ENCODE results near the gene NR2F1.

NR2F1 gene

GRCh38 chr5:93591323-93591945 is 8.4 kb downstream of the NR2F1 start:
- DNase-seq = no peak

DNA sequence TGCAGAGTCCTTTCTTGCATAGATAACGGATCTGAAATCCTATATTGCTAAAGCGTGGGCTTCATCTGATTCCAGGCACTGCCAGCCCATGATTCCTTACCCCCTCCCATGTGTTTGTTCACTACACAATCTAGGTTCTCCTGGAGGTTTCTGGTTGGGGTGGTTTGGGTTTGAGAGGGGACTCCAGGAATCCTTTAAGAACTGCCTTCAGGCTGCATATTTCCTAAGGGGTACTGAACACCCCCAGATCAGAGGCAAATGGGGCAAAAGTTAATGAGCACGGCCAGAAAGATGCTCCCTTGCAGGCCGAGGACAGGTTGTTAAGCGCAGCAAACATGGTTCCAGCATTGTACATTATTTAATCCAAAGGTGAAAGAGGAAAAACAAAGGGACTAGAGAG is 9.9 kb downstream of the NR2F1 start:
- DNase-seq = no peak

DNA sequence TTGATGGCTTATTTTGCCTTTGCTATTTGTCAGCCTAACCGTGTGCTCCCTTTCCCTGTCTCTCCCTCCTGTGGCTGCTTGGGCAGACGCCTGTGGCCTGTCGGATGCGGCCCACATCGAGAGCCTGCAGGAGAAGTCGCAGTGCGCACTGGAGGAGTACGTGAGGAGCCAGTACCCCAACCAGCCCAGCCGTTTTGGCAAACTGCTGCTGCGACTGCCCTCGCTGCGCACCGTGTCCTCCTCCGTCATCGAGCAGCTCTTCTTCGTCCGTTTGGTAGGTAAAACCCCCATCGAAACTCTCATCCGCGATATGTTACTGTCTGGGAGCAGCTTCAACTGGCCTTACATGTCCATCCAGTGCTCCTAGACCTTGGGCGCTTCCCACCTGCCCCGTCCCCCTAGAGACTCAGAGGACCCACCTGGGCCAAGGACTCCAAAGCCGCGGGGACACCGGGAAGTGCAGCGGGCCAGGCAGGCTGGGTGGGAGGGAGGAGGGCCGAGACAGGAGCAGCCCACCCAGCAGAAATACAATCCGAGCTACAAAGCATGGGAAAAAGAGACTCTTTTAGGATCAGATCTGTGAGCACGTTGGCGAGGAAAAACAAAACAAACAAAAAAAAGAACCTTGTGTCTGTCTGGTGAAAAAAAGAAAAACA is 10.6 kb downstream of the NR2F1 start:
- DNase-seq = no peak

DNA sequence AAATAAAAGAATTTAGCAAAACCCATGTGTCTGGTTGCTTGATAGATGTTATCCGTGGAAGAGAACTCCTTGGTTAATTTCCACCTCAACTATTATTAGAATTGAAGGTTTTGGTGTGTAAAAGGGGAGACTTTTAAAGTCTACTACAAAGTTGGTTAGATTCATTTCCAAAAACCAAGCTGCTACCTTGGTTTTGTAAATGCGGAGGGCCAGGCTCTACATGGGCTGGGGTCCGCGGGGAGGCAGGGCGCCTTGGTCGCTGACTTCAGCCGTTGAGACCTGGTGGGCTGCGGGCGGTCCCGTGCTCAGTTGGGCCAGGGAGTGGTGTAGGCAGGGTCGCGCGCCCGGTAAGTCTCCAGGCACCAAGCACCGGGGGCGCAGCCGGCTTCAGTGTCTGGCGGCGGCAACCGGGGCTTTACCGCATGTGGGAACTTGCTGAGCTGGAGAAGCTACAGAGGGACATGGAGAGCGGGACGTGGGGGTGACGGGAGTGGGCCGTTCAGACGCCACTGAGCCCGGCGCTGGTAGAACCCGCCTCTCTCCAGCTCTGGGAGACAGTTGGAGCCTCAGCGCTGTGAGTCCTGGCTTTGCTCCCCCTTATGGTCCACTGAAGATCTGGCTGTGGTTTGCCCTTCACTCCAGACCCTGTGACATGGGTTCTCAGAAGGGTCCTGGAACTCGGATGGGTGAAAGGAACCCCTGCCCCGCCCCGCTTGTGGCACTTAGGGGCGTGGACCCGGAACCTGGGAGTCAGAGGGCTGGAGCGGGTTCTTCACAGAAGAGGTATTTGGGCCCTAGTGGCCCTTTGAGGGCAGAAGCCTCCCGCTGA is 11.8 kb downstream of the NR2F1 start:
- DNase-seq = no peak

DNA sequence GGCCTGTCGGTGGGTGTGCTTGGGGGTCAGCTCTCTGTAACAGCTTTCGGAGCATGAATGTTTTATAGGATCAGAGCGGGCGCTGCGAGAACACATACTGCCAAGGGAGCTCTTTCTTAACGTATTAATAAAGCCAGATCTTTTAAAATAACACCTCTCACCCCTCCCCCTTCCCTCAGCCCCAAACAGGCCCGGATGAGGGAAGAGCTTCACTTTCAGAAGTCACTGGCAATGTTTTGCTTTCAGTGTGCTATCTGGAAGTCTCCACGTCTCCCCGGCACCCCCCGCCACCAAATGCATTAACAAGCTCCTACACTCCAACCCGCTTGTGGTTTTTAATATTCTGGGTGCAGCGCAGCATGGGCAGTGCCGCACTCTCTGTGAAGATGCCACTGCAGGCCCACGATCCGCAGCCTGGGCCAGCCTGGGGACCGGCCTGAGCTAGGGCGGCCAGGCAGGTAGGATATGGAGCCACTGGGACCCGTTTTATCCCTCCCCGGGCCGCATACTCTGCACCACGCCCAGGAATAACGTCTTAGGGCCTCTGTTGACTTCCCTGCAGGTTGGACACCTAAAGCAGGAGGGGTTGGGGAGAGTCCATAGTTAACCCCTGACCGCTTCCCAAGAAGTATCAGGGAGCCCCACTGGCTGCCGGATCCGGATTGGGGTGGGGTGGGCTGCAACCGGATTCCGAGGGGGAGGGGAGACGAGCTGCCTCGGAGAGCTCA is 12.6 kb downstream of the NR2F1 start:
- no peak for DNase-seq

GRCh38 chr5:93596310-93596675 is 13.3 kb downstream of the NR2F1 start:
- no peak for DNase-seq

DNA sequence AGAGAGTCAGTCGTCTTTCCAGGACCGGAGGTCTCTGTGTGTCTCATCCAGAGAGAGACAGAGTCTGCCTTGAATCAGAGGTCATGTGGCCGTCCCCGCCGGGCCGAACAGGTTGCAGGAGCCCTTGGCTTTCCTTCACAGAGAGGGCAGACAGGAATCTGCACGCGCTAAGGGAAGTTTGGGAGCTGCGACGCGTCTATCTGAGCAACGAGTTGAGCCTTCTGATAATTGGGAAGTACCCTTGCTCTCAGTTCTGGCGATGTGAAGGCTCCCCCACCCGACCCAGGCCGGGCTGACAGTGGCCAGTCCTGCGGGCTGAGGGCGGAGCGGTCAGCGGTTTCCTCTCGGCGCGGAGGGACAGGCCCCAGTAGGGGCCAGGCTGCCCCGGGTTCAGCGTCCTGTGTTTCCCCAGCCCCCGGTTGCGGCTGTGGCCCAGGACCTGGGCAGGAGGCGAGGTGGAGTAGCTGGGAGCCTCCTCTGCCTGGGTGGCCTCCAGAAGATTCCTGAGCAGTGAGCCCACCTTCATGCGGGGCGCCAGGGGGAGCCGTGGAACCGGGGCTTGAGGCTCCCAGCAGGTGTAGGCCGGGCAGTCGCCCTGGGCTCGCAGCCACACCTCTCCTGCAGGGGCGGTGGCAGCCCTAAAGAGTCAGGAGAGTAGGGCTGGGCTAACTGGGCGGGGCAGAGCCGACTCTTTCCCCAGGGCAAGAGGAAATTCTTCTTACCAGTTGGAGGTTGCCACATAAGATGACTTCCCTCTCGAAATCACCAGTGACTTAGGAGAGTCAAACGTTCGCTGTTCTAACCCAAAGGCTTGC is 13.9 kb downstream of the NR2F1 start:
- no peak for DNase-seq

GRCh38 chr5:93598091-93599000 is 15.3 kb downstream of the NR2F1 start:
- no peak for DNase-seq

GRCh38 chr5:93599001-93599379 is 16.0 kb downstream of the NR2F1 start:
- no peak for DNase-seq

DNA sequence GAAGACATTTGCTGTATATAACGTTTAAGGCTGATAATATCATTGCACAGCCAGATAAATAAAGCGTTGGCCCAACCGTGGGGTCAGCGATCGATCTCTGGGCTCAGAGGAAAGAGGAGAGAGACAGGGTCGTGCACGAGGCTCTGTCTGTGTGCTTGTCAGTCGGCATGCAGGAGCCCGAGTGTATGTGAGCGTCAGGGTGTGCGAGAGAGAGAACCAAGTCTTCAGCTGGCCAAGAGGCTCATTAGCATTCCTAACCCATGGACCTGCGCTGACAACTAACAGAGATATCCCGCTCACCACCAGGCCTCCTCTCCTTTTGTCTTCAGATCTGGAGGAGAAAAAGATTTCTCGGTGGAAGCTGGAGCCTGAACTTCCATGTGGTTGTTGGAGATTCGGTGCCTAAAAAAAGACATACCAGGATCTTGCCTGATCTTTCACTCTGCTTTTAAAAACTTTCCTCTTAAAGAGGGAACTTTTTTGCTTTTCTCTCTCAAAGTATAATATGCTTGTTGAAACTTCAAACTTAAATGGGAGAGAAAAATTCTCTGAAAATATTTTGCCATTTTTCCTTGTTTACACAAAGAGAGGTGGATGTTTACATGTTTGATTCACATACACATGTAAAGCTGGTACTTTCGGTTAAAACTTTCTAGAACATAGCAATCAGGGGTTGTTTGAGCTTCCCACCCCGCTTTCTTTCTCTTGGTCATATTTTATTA is 16.5 kb downstream of the NR2F1 start:
- DNase-seq = no peak

GRCh38 chr5:93600409-93601070 is 17.5 kb downstream of the NR2F1 start:
- no peak for DNase-seq

DNA sequence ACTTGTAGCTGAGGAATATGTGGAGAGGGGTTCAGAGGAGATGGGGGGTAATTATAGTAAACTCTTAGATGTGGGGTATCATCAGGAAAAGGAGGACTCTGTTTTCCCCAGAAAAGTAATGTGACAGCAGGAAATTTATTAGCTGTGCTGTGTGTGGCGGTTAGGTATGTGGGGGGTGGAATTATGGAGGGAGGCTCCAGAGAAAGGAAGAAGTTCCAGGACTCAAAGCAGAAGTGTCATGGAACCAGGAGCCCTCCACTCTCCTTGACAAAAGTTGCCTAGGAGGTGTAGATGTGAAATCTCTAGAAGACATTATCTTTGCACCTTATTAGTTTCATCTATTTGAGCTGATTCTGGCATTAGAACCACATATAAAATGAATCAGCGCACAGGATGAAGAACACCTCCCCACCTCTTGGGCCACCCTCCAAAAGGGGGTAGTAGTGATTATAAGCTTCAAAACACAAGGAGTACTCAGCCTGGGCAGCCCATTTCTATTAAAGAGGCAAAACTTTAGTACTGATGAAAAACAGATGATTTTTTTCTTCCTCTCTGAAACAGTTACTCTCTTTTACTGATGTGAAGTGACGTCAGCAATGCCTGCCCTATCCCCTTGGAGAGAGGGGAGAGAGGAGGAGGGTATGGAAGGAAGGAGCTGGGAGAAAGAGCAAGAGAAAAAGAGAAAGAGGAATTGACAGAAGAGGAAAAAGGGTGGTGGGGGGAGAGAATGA is 18.2 kb downstream of the NR2F1 start:
- DNase-seq = no peak

DNA sequence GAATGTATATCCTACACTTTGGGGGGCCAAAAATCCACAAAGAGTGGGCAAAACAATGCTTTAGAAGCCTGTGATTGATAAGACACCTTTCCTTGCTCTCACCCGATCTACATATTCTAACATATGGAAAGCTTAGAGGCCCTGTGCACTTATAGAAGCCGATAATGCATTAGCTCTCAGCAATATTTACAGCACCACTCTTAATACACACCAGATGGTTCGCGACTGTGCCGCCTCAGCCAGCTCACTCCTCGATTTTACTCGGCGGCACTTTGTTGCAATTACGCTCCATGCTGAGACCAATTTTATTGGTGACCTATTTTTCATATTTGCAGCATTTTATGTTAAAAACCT is 18.8 kb downstream of the NR2F1 start:
- DNase-seq = no peak

GRCh38 chr5:93602241-93603077 is 19.4 kb downstream of the NR2F1 start:
- DNase-seq = no peak

GRCh38 chr5:93603078-93603792 is 20.2 kb downstream of the NR2F1 start:
- DNase-seq = no peak

DNA sequence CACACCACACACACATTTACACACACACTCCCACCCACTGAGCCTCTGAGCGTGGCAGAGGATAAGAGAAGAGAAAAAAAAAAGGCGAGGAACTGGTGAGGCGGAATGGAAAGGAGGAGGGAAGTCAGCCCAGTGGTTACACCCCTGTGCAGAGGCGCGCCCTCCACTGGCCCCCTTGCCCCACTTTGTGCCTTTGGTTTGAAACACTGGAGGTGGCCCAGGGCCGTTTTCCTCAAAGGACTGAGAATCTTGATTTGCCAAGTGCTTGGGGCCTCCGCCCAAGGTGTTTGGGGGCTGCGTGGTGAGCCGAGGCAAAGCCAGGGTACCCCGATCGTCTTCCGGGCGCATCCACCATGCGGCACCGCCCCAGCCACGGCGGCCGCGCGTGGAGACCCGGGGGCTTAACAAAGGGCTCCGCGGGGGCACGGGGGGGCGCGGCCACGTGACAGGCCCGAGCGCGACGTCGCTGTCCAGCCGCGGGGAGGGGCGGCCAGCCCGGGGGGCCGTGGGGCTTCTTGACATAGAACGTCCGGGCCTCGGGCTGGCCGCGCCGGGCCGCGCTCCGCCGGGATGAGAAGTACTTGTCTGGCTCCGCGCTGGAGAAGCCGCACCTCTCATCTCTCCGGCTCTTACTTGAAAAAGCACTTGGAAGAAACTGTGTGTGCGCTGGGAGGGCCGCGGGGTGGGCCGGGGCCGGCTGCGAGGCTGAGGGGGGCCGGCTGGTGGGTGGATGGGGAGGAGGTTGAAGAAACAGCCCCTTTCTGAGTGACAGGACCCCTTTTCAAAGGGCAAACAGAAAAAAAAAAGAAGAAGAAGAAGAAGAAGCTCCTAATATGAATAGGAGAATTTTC is 21.0 kb downstream of the NR2F1 start:
- no peak for DNase-seq
